ENCODE measurements around the gene ZNF445.

- TF ChIP-seq, protein P1, sequence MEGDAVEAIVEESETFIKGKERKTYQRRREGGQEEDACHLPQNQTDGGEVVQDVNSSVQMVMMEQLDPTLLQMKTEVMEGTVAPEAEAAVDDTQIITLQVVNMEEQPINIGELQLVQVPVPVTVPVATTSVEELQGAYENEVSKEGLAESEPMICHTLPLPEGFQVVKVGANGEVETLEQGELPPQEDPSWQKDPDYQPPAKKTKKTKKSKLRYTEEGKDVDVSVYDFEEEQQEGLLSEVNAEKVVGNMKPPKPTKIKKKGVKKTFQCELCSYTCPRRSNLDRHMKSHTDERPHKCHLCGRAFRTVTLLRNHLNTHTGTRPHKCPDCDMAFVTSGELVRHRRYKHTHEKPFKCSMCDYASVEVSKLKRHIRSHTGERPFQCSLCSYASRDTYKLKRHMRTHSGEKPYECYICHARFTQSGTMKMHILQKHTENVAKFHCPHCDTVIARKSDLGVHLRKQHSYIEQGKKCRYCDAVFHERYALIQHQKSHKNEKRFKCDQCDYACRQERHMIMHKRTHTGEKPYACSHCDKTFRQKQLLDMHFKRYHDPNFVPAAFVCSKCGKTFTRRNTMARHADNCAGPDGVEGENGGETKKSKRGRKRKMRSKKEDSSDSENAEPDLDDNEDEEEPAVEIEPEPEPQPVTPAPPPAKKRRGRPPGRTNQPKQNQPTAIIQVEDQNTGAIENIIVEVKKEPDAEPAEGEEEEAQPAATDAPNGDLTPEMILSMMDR (IDR thresholded peaks at IDR 0.05), result no peak
- no peak for TF ChIP-seq POLR2A (IDR thresholded peaks at IDR 0.05)
Observed at GRCh38 chr3:44476181-44476611, 1.3 kb downstream of the ZNF445 start.

Measured in Peyer's patch (tissue), 4 donors.